HG02759 (cell line): ENCODE results near the gene SLC35E2B.

Experiments used
- ATAC-seq: cut with Tn5 transposase; IDR thresholded peaks from one replicate; pipeline ENCODE4 v1.9.1; 2021; ENCODE audit warnings: mild to moderate bottlenecking, moderate library complexity; ENCODE audit not compliant: unreplicated experiment

SLC35E2B gene

DNA sequence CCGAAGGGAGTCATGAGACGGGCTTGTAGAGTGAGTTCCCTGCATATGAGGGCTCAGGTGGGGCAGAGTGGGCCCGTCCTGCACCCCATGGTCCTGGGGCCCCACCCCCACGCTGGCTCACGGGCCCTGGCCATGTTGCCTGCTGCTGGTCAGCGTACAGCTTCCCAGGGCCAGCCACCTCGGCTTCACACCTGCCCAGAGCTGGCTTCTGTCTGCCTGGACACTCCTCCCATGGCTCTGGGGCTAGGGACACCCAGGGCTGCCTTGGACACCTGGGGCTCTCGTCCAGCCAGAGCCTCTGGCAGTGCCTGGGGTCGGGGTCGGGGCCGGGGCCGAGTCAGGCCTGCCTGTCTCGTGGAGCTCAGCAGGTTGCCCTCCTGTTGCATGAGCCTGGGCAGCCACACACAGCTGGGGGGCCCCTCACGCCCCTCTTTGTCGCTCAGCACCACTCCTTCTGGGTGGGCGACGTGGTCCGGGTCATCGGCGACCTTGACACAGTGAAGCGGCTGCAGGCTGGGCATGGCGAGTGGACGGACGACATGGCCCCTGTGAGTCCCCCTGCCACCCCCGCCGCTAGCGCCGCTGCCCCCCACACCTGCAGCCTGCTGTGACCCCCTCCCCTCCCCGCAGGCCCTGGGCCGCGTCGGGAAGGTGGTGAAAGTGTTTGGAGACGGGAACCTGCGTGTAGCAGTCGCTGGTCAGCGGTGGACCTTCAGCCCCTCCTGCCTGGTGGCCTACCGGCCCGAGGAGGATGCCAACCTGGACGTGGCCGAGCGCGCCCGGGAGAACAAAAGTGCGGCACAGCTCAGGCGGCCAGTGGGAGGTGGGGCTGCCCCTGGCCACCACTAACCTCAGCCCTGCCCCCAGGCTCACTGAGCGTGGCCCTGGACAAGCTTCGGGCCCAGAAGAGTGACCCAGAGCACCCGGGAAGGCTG is 66.1 kb downstream of the SLC35E2B start:
- ATAC-seq, result no peak

DNA sequence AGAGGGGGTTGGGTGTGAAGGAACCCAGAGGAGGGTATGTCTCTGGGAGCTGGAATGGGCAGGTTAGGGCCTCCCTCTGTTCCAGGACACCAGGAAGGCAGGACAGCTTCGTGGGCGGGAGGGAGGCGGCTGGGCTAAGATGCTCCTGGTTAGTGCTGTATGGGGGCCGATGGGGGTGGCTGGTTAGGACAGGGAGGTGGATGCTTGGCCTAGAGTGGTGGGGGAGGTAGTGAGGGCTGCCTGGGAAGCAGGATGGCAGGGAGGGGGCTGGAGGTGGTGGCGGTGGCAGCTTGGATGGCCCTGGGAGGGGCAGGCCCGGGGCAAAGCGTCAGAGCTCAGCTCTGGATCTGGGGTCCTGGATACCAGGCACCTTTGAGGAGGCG is 66.8 kb downstream of the SLC35E2B start:
- ATAC-seq, result no peak

GRCh38 chr1:1625404-1625775 is 67.2 kb downstream of the SLC35E2B start:
- no peak for ATAC-seq

DNA sequence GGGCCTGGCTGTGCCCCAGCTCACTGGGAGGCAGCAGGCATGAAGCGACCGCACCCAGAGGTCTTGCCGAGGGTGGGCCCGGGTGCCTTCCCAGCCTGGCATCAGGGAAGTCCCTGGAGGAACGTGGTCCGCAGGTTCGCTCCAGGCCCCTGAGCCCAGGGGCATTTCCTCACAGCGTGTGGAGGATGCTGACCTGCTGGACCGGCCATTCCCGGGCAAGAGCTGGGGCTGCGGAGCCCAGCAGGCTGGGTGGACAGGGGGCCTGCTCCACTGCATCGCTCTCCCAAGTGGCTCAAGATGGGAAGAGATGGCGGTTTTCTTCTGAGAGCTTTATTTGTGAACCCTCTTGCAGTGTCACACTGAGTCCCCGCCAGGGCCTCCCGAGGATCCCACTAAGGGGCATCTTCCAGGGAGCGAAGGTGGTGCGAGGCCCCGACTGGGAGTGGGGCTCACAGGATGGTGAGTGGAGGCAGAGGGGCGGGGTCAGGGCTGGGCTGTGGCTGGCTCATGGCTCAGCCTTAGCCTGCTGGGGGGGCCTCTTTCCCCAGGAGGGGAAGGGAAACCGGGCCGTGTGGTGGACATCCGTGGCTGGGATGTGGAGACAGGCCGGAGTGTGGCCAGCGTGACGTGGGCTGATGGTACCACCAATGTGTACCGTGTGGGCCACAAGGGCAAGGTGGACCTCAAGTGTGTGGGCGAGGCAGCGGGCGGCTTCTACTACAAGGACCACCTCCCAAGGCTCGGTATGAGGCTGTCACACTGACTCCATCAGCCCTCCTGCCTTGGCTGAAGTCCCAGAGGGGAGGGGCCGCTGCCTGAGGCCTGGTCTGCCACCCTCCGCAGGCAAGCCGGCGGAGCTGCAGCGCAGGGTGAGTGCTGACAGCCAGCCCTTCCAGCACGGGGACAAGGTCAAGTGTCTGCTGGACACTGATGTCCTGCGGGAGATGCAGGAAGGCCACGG is 67.9 kb downstream of the SLC35E2B start:
- no peak for ATAC-seq

DNA sequence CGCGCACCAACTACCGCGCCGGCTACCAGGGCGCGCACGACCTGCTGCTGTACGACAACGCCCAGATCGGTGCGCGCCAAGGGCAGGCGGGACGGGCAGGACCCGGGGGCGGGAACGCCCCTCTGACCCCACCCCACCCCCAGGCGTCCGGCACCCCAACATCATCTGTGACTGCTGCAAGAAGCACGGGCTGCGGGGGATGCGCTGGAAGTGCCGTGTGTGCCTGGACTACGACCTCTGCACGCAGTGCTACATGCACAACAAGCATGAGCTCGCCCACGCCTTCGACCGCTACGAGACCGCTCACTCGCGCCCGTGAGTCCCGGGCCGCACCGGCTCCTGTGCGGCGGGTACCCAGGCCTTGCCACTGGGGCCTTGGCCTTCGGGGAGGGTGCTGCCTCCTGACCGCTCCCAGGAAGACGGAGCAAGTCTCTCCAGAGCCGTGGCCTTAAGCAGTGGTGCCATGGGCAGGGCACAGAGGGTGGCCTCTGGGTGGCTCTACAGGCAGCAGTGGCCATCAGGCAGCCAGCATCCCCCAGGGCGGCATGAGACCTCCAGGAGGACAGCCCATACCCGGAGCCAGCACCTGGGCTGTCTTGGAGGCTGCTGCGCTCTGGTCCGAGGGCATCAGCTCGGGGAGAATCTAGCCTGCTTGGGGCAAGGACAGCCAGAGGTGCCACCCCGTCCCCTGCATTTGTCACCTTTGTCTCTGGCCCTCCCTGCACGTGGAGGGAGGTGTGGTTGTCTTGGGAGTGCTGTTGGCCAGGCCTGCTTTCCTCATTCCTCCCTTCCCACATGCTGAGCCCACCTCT is 68.8 kb downstream of the SLC35E2B start:
- ATAC-seq, result no peak

DNA sequence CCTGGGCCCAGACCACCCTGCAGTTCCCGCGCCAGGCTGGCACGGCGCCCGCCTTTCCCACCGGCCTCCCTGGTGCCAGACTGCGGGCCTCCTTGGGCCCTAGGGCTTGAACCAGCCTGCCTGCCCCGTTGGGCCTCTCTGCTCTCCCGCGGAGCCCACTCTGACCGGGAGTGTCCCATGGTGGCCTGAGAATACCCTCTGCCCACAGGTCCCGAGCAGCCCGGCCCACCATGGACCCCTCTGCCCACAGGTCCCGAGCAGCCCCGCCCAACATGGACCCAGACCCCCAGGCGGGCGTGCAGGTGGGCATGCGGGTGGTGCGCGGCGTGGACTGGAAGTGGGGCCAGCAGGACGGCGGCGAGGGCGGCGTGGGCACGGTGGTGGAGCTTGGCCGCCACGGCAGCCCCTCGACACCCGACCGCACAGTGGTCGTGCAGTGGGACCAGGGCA is 69.4 kb downstream of the SLC35E2B start:
- ATAC-seq, result no peak

DNA sequence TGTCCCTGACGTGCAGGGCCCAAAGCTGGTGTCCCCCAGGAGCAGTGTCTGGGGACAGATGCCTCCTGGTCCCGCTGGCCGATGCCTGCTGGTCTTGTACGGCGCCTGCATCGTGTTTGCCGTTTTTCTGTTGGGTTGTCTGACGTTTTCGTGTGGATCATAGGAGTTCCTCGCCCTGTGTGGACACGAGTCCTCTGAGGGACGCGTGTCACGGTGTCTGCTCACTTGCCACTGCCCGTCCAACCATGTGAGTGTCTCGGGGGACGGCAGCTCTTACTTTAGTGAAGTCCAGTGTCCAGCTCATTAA is 69.9 kb downstream of the SLC35E2B start:
- no peak for ATAC-seq

DNA sequence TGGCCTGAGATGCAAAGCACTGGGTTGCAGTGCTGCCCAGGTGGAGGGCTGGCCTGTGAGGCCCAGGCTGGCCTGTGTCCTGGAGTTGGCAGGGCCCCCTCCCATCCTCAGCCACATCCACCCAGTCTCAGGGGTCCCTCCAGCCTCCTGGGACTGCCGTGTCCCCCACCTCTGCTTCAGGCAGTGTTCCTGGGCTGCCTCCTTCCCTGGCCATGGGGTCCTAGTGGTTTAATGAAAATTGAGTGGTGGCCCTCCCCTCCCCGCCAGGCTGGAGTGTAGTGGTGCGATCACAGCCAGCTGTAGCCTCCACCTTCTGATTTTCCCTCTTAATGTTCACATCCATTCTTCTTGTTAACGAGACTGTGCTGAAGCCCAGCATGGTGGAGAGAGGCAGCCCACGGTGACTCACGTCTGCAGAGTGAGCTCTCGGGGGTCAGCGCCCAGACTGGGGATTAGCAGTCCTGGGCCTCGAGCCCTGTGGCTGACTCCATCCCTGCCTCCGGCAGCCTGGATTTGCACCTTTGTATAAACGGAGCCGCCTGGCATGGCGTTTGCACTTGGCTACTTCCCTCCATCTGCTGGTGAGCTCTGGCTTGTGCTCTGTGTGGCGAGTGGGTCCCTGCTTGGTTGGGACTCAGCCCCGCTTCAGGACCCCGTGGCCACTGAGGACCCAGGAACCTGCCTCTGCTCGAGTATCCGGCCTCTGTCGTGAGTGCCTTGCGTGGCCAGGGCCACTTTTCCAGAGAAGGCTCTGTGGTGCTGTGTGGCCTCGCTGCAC is 70.4 kb downstream of the SLC35E2B start:
- no peak for ATAC-seq

DNA sequence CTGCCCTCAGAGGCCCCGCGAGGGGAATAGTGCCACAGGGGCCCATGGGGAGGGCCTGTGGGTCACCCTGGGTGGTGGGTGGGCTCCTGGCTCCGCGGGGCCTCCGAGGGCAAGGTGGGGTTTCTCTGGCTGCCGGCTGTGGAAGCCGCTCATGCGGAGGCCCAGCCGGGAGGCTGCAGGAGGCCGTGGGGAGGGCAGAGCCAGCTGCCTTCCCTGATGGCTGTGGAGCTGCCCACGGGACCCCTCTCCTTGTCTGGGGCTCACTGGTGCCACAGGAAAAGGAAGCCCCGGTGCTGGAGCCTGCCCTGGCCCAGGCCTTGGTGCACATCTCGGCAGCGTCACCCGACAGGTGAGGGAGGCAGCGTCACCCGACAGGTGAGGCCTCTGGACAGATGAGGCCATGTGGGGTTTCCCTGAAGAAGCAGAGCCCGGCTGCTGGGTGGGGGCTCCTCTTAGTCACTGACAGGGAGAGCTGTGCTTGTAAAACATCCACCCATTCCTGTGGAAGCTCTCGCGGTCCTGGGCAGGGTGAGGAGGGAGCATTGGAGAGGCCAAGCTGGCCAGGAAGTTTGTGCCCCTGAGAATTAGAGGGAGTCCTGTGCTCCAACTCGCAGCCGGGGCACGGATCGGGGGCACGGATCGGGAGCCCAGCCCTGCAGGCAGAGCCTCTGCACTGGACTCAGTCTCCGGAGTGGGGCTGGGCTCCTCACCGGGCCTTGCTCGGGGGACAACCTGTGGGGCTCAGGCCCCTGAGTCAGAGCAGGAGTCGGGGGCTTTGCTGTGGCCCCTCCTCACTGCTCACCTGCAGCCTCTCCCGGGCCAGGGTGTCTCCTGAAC is 71.2 kb downstream of the SLC35E2B start:
- no peak for ATAC-seq

- no peak for ATAC-seq
Observed at GRCh38 chr1:1620433-1621139, 72.0 kb downstream of the SLC35E2B start.

DNA sequence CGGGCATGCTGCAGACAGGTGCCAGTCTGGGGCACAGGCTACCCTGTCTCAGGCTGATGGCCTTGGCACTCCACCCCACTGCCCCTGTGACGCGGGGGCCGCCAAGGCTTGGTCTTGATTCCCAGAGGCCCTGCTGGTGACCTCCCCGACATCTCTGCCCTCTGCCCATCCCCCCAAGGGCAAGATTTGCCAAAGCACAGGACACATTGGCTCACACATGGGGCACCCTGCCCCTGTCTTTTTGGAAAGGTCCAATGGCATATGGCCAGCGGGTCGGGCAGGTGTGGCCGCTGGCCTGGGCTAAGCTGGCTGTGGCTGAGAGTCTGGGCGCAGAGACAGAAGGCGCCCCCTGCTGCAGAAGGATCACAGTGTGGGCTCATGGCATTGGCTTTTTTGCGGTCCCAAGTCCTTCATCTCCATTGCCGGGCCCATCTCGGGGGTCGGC is 72.7 kb downstream of the SLC35E2B start:
- no peak for ATAC-seq

DNA sequence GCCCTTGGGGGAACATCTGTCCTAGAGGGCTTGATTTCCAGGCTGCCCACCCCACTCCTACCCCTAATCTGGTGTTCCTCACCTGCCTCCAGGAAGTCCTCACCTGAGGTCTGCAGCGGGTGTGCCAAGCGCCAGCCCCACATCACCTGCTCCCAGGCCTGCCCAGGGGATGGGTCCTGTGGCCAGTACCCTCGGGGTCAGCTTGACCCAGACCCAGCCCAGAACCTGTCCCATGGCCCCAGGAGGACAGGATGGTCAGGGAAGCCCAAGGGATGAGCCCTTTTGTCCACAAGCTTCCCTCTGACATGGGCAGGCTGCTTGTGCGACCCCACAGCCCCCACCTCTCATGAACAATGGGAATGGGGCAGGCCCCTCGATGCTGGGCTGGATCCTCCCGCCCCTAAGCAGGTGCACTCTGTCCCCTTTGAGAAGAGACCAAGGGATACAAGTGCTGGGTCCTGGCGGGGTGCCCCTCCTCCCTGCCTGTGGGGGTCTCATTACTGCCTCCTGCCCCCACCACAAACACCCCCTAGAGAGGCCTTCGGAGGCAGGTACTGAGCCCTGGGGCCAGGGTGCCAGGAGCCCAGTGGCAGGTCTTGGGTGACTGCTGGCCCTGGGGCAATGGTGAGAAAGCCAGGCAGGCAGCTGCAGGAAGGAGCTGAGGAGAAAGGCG is 74.1 kb downstream of the SLC35E2B start:
- no peak for ATAC-seq

GRCh38 chr1:1617925-1618324 is 74.7 kb downstream of the SLC35E2B start:
- ATAC-seq, result no peak

DNA sequence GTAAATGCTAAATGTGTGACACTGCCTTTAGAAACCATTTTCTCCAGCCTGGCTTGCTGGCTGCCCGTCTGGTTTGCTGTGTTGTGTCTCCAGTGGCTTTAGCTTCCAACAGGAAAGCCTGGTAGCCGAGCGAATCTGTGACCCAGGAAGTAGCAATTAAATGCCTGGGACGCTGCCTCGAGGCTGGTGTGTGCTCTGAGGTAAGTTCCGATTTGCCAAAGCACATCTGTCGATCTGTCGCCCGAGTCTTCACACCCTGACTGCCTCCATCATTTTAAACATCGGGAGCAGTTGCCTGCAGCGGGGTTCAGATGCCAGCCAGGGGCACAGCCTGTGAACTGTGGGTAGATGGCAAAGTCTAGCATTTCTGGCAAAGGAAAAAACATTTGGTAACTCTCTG is 75.1 kb downstream of the SLC35E2B start:
- ATAC-seq, result no peak

DNA sequence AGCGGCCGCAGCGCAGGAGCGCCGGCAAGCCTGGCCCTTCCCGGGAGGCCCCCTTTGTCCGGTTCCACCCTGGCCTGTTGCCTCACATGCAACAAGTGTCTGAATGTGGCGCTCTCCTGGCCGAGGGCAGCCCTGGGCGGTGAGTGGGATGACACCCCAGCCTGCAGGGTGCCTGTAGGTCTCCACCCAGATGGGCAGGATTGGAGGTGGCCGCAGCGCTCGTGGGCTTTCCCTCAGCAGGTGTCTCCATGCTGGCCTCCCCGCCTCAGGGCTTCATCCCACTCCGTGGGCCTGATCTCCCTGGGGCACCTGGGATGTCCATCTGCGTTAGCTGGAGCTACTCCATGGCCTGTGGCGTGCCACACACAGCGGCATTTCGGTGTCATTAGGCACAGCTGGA is 75.8 kb downstream of the SLC35E2B start:
- ATAC-seq, result no peak

DNA sequence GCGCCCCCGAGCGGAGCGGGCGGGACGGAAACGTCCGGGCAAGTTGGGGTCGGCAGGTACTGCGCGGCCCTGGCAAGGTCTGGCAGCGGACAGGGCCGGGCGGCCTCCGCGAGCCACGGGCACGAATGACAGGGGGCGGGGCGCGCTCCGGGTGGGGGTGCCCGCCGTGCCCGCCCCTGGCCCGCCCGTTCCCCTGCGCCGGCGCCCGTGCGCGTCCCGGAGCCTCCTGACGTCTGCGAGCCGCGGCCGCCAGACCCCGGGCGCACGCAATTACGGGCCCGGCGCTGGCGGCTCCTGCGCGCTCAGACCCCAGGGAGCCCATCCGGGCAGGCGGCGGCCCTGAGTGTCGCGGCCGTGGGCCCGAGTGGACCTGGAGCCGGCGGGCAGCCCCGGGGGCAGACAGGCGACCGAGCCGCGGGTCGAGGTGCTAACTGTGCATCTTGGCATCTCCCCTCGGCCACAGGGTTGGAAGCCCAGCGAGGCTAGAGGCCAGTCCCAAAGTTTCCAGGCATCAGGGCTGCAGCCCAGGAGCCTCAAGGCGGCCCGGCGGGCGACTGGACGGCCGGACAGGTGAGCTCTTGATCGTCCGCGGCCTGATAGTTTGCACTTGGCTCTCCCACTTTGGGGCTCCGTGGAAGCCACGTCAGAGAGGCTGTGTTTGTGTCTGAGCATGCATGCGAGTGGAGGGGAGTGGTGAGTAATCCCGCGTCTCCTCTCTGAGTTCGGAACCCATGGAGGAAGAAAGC is 76.4 kb downstream of the SLC35E2B start:
- peak; percentile 18 for ATAC-seq

DNA sequence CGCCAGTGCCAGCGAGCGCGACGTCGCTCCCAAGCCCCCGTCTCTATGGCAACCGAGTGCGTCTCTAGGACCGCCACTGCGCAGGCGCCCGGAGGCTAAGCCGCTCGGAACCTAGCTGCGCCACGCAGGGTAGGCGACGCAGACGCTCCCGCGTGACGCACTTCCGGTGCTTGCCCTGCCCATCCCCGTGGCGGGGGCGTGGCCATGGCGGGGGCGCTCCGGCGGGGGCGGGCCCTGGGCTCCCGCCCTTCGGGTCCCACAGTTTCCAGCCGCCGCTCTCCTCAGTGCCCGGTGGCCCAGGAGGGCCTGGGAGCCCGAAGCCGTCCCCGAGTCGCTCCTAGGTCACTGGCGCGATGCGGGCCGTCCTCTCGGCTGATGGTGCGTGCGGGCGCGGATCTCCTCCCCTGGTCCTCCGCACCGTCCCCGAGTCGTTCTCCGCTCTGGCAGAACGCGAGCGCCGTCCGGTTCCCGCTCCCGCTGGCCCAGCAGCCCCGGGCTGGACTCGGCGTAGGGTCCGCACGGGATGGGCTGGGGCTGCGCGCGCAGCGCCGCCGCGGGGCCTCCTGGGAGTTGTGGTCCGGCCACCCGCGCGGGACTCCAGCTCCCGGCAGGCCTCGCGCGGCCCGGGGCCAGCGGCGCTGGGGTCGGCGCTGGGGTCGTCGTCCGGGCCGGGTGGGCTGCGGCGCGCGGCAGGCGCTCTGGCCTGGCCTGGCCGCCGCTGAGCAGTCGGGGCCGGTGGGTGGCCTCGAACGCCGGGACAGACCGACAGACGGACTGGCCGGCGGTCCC is 77.1 kb downstream of the SLC35E2B start, which contains the start of gene MIB2:
MIB2 (plus strand) TSS at position 245 of the 789 bp plus-strand sequence. CDS start 7,953 bp downstream, outside the sequence.
- peak; percentile 85 for ATAC-seq
